Pulmonary artery endothelial cell (primary cell): ENCODE measurements around the gene EEFSEC. TPM values are rescaled to one million over a fixed set of nuclear protein-coding genes. Genes with fewer than 3 reads are reported as not detected.

Source experiments
- DNase-seq: peaks from one replicate; pipeline ENCODE4 v3.0.0-alpha.2; 2011; ENCODE audit warnings: low read depth, low spot score
- total RNA-seq: library from RNA; depleted of rRNA; stranded (reverse); fragments of >200 nt; gene quantifications from 2 replicates; pipeline ENCODE4 v1.2.3, GENCODE V29; 2014

EEFSEC gene
- total RNA-seq, 1 donor from 2014 or later, result 4.5 TPM

DNA sequence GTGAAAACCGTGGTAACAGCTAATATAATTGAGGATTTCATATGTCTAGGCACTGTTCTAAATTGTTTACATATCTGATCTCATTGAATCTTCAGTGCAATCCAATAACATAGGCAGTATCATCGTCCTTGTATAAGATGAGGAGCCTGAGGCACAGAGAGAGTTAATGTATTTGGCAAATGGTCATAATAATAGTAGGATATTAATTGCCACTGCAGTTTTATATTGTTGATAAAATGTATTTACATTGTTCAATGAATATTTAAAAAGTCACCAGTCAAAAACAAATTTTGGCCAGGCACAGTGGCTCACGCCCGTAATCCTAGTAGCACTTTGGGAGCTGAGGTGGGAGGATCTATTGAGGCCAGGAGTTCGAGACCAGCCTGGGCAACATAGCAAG, 88.5 kb downstream of the EEFSEC start:
- DNase-seq, result no peak

- DNase-seq, result no peak
These were observed 89.7 kb downstream of the EEFSEC start for GRCh38 chr3:128242818-128243601.

DNA sequence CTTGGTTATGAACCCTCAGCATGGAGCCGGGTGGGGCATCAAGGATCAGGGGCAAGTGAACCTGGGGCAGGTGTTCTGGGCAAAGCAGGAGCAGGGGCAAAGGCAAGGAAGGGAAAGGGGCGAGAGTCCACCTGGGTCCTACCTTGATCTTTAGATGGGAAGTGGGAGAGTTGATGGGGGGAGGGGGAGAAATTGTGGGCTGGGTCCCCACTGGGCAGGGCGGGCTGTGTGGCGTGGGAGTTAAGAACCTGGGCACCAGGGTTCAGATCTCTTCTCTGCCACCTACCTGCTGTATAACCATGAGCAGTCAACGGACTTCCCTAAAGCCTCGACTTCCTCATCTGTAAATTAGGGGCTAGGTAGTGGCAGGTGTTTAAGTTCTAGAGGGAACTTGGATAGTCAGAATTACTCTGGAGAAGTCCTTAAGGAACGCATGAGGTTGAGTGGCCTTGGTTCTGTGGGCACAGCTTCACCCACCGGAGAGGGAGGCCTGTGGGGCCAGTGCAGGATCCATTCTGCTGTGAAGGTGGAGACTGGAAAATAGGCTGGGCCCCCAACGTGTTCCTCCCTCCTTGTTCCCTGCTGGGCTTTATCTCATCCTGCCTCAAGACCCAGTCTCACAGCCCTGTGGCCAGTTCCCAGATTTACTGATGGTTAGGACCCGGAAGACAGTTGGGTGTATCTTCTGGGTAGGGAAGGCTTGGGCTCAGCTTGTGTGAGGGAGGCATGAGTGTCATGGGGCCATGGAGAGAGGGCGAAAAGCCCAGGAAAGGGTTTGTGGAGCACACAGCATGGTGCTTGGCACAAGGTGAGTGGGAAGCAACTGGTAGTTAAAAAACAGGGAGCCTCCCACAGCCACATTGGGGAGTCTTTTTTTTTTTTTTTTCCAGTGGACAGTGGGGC, 90.6 kb downstream of the EEFSEC start:
- DNase-seq, result no peak

GRCh38 chr3:128245460-128245859, 92.2 kb downstream of the EEFSEC start:
- no peak for DNase-seq

- DNase-seq, result no peak
These were observed 94.6 kb downstream of the EEFSEC start for GRCh38 chr3:128247666-128248409.

DNA sequence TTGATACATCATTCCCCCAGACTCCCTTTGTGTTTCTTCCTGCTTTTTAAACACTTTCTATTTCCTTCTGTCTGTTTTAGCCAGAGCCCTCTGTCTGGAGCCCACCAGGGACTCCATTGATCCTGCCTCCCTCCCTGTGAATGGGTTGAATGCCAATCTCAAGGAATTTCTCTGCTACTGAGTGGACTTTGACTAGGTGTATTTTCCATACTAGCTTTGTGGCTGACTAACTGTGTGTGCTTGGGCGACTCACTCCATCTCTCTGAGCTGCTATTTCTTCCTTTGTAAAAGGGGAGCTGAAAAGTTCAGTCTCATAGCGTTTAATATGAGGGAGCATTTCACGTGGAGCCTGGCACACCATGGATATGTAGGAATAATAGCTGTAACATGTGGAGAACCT, 98.8 kb downstream of the EEFSEC start:
- no peak for DNase-seq

DNA sequence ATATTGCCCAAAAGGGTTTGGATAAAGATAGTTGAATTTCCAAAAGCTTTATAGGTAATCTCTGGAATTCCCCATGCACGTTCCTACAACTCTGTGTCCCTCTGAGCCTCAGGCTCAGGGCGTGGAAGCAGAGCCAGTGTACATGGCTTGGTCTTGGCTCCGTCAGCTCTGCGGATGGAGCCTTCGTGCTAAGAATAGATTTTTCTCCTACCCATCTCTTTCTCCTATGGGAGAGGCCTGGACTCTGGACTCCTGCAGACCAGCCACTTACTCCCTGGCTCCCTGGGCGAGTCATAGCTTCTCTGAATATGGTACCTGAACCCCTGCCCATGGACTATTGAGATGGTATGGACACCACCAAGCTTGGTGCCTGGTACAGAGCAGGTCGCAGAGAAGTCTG, 99.9 kb downstream of the EEFSEC start:
- DNase-seq, result no peak

DNA sequence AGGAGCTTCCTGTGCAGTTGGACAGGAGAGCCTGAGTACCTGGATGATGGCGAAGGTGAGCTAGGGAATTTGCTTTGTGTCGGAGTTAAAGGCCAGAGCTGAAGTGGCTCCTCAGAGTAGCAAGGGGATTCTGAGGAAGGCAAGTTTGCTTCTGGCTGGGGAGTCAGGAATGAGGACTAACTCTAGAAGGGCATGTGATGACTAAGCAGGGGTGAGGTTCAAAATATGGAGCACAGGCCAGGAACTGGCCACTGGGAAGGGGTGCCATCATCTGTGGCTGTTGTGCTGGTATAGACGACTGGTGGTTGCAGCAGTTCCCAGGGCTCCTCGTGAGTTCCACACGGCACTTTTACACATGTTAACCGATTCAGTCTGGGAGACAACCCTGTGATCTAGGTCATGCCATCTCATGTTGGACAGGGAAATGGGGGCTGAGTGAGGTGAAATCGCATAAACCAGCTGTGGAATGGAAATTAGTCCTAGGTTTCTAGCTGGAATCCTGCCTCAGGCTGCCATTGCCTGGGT, 100.8 kb downstream of the EEFSEC start:
- DNase-seq, result no peak

DNA sequence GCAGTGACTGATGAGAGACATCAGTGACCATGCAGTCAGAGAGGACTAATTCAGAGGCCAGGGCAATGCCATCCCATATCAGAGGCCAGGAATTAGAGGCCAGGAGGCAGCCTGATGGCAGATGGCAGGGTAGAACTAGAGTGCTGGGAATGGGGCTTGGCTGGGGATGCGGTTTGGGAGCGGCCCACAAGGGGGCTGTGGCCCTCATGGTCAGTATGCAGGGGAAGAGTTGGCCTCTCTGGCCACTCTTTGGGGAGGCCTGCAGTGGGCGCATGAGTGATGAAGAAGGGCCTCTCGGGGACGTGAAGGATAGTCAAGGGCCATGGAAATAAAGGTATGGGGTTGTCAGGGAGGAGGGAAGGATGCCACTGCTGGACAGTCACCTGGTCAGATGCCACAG, 101.7 kb downstream of the EEFSEC start:
- no peak for DNase-seq

- no peak for DNase-seq
These were observed 102.8 kb downstream of the EEFSEC start for GRCh38 chr3:128256131-128256530.

GRCh38 chr3:128257632-128258031, 104.4 kb downstream of the EEFSEC start:
- no peak for DNase-seq

DNA sequence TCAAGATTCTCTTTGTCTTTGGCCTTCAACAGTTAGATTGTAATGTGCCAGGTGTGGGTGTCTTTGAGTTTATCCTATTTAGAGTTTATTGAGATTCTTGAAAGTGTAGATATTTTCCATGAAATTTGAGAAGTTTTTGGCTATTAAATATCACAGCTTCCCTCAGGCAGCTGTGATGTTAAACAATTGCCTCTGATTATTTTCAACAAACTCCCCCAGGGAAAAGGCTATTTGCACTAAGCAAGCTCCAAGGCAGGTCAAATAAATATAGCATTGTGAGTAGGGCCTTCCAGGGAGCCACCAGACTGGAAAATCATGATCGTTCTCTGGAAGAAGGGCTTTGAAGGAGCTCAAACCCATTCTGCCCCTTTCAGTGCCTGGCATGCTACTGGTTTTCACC, 107.0 kb downstream of the EEFSEC start:
- no peak for DNase-seq

DNA sequence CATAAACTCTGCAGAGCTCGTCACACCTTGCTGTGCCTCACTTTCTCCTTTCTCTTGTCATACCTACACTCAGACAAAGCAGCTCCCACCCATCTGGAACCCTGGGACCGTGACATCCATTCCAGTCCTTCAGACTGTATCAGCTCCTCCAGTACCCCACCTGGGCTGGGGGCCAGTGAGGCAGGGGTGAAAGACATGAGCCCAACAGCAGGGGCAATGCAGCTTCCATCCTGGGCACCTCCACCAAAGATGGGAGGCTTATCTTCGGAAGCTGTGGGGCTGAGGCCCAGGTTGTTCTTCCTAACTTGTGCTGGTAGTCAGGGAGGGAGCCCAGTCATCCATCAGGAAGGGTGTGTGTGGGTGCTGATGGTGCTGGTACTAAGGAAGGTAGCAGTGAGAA, 109.2 kb downstream of the EEFSEC start:
- no peak for DNase-seq

- no peak for DNase-seq
These were observed 109.8 kb downstream of the EEFSEC start for GRCh38 chr3:128263118-128263517.

DNA sequence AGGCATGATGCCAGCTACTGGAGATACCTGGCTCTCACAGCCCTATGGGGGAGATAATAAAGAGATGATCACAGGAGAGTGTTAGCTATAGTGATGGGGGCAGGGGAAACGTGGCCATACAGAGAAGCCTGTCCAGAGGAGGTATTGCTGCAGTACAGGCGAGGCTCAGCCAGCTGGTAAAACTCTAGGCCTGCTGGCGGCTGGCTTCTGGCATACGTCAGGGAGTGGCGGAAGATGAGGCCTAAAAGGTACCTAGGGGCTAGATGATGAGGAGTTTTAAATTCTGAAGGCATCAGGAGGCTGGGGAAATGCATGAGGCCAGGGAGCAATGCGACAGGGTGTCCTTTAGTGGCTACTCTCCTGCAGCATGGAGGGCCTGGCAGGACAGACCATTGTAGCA, 110.7 kb downstream of the EEFSEC start:
- DNase-seq, result no peak

GRCh38 chr3:128266453-128266852, 113.2 kb downstream of the EEFSEC start:
- DNase-seq, result no peak

DNA sequence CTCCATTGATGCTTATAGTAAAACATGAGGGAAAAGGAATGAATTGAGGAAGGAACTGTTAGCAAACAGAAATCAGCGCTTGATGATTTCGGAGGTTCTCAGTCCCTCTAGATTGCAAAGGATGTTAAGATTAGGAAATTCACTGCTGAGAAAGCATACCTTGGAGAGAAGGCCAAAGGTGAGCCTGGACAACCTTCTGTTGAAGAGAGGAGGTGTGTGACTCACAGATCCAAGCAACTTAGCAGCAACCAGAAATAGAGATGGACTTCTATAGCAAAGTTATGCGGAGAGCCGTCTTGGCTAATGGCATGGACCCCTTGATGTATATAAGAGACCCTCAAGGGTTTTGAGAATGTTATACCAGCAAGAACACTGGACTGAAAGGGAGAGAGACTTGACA, 114.3 kb downstream of the EEFSEC start:
- no peak for DNase-seq

DNA sequence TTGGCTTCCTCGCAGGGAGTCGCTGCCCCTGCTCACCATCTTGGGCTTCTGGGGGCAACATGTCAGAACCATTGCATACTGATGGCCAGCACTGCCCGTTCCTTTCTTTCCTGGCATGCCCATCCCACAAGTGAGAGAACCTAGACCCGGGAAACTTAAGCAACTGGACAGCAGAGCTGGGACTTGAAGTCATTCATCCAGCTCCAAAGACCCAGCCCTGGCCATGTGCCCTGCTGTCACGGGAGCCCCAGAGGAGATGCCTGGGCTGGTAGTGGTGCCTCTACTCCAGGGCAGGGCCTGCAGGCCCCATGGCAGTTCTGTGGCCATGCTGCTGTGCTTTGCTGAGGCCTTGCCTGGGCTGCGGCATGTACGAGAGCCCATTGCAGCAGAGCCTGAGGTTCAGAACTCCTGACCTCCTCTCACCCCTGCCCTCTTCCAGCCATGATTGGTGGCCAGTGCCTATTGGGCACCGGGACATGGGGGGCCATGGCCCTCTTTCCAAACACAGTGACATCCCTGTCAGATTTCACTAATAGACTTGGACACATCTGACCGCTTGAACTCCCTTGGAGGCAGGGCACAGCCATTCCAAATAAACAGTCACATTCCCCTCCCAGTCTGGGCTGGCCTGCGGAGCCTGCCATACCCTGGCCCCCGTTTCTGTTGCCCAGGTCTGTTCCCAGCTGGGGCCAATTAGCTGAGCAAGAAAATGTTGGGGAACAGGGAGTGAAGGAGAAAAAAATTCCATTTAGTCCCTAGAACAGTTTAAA, 115.9 kb downstream of the EEFSEC start:
- DNase-seq, result no peak

DNA sequence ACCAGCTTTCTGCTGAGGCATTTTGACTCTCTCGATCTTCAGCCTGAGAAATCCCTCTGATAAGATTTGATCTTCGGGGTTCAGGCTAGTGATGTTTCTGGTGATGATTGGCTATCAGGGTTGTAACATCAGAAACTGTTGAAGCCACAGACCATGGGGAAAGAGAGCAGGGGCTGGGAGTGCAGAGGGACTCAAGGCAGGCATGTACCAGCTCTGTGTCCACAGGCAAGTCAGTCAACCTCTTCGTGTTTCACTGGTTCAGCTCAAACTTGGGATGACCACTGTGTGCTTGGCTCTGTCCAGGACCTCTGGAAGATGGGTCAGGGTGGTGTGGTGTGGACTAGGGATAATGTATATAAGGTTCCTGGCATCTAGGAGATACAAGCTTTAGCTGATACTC, 116.5 kb downstream of the EEFSEC start:
- DNase-seq, result no peak

DNA sequence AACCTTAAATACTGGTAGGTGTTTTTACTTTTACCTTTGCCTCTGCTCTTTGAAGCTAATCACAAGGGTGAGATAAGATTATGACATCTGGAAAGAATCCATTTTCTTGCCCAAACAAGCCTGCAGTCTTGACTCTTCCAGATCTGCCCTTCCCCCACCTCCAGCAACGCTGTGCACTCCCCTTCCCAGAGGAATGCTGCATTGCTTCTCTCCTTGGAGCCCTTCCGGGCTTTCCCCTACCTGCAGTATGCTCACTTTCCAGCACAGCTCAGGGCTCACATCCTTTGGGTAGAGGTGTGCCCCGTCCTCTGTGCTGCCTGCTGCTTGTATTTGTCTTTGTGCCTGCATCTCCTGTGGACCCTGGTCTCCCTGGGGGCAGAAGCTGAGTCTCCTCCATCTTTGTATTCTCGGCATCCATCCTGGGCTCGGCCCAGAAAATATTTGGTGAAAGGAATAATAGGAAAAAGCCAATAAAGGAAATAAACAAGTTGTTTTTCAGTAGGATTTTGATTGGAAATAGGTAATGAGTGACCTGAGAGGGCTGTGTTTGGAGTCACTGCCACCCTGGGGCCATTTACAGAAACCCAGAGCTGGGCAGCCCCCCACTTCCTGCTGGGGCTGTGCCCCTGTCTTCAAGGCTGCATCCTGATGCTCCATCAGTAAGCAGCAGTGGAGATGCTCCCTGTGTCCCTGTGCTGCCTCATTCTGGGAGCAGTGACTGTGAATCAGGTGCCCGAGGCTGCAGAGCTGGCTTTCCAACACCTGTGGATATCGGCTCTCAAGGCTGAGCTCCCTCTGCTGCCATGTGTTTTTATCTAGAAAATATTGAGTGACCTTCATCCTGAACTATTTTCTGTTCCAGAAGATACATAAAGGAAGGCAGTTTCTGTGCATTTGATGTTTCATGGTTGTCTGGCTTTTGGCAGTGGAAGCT, 117.5 kb downstream of the EEFSEC start:
- no peak for DNase-seq
